Caco-2 (cell line): ENCODE measurements around the gene NTRK2. TPM values are rescaled to one million over a fixed set of nuclear protein-coding genes. Genes with fewer than 3 reads are reported as not detected.

Source experiments
- BruUV-seq: library from RNA; stranded (reverse); fragments of 400-500 nt; replicated peaks from 2 replicates; lab custom pipeline; 2021; lab: Mats Ljungman, UMichigan
- CTCF ChIA-PET: fragments of 300-600 bp; sonication (Branson Sonifier 250); formaldehyde crosslinking; loops from one replicate; lab custom pipeline; 2022; ENCODE audit warnings: antibody characterized with exemption; lab: Charles Lee
- POLR2A ChIA-PET: fragments of 300-600 bp; sonication (Branson Sonifier 250); formaldehyde crosslinking; loops from one replicate; lab custom pipeline; 2022; ENCODE audit warnings: antibody characterized with exemption; lab: Charles Lee
- DNase-seq, 2 experiments: peaks; one replicate each; pipeline versions ENCODE4 v3.0.0 to v3.0.0-alpha.2; 2020 to 2022
- H3K27me3 ChIP-seq: replicated peaks from 2 replicates; pipeline ENCODE4 v1.6.0; 2011; ENCODE audit warnings: low read length; ENCODE audit not compliant: control insufficient read depth, insufficient read depth
- H3K36me3 ChIP-seq: 2 replicates; pipeline ENCODE4 v1.5.1; 2011; ENCODE audit warnings: low read length; ENCODE audit not compliant: control insufficient read depth, insufficient read depth
- H3K4me1 ChIP-seq: fragments of 250-450 bp; sonication (Bioruptor Pico); 2 replicates; pipeline ENCODE4 v1.5.1; 2020; ENCODE audit warnings: mild to moderate bottlenecking
- H3K4me3 ChIP-seq: 2 replicates; pipeline ENCODE4 v1.5.1; 2011; ENCODE audit warnings: low read depth, mild to moderate bottlenecking, control low read depth, low read length
- H3K9me3 ChIP-seq: fragments of 250-450 bp; sonication (Bioruptor Pico); 2 replicates; pipeline ENCODE4 v1.5.1; 2020; ENCODE audit warnings: mild to moderate bottlenecking, moderate library complexity
- H3K27ac Mint-ChIP-seq: one replicate; pipeline ENCODE4 v1.8.0; 2022; ENCODE audit warnings: mixed read lengths; ENCODE audit not compliant: unreplicated experiment
- H3K27me3 Mint-ChIP-seq: one replicate; pipeline ENCODE4 v1.8.0; 2022; ENCODE audit warnings: mixed read lengths; ENCODE audit not compliant: insufficient read depth, unreplicated experiment
- H3K36me3 Mint-ChIP-seq: one replicate; pipeline ENCODE4 v1.8.0; 2022; ENCODE audit warnings: mild to moderate bottlenecking, mixed read lengths; ENCODE audit not compliant: insufficient read depth, unreplicated experiment
- H3K4me1 Mint-ChIP-seq: one replicate; pipeline ENCODE4 v1.8.0; 2022; ENCODE audit warnings: low read depth, mixed read lengths; ENCODE audit not compliant: unreplicated experiment
- H3K4me3 Mint-ChIP-seq: one replicate; pipeline ENCODE4 v1.8.0; 2022; ENCODE audit warnings: mild to moderate bottlenecking, moderate library complexity, mixed read lengths; ENCODE audit not compliant: unreplicated experiment
- H3K9me3 Mint-ChIP-seq: one replicate; pipeline ENCODE4 v1.8.0; 2022; ENCODE audit warnings: mixed read lengths; ENCODE audit not compliant: unreplicated experiment
- CTCF ChIP-seq, 2 experiments: fragments of 200-600 bp in 1 of 2; IDR thresholded peaks; 1 replicate in 1 of 2; 2 replicates in 1 of 2; pipeline versions ENCODE4 v1.5.1 to v1.8.0; 2011 to 2022; ENCODE audit warnings: antibody characterized with exemption in 1 of 2, control low read depth in 1 of 2, inconsistent platforms in 1 of 2, low read depth in 1 of 2, low read length in 1 of 2, mild to moderate bottlenecking in 1 of 2, moderate library complexity in 1 of 2; ENCODE audit not compliant: insufficient read depth in 1 of 2, severe bottlenecking in 1 of 2, unreplicated experiment in 1 of 2
- intact Hi-C: fragments of 100-400 bp; cut with micrococcal nuclease; formaldehyde crosslinking; loops from one replicate; pipeline ENCODE4 v1.10.0; 2022; ENCODE audit not compliant: unreplicated experiment
- total RNA-seq: library from RNA; stranded (reverse); gene quantifications from 2 replicates; pipeline ENCODE4 v1.2.3, GENCODE V29; 2022

The NTRK2 gene
- total RNA-seq, 1 experiment from 2014 or later, result not detected

- H3K4me1 ChIP-seq, result no peaks in the 10 kb centered on the region
- Mint-ChIP-seq H3K36me3 (no peaks in the 10 kb centered on the region), H3K9me3 (no peaks in the 10 kb centered on the region), H3K4me1 (no peaks in the 10 kb centered on the region), H3K27ac (no peak overlapping the region), H3K27me3 (peaks cover 7% of the 10 kb centered on the region), H3K4me3 (no peak overlapping the region)
- no peaks in the 10 kb centered on the region for H3K9me3 ChIP-seq
- intact Hi-C loops, result no loop called here
- no peak for TF ChIP-seq CTCF (IDR thresholded peaks at IDR 0.05; ENCODE audit: insufficient read depth in 1 of 2, low read depth in 1 of 2, low read length in 1 of 2, severe bottlenecking in 1 of 2, unreplicated experiment in 1 of 2)
- ChIA-PET POLR2A (no interaction called here), CTCF (no interaction called here)
- H3K27me3 ChIP-seq, result no peaks in the 10 kb centered on the region
- BruUV-seq, result no TSS peak
- no peak for DNase-seq
- no peak overlapping the region for H3K4me3 ChIP-seq
- no peaks in the 10 kb centered on the region for H3K36me3 ChIP-seq
Observed at GRCh38 chr9:84838879-84839278, 169.3 kb downstream of the NTRK2 start.

GRCh38 chr9:84839541-84839940, 170.0 kb downstream of the NTRK2 start:
- Mint-ChIP-seq H3K4me1 (no peaks in the 10 kb centered on the region), H3K27me3 (peaks cover 7% of the 10 kb centered on the region), H3K9me3 (no peaks in the 10 kb centered on the region), H3K27ac (no peak overlapping the region), H3K4me3 (no peak overlapping the region), H3K36me3 (no peaks in the 10 kb centered on the region)
- BruUV-seq, result no TSS peak
- DNase-seq, result no peak
- CTCF ChIA-PET, result no interaction called here
- Histone ChIP-seq H3K9me3 (no peaks in the 10 kb centered on the region), H3K36me3 (no peaks in the 10 kb centered on the region), H3K27me3 (no peaks in the 10 kb centered on the region), H3K4me3 (no peak overlapping the region), H3K4me1 (no peaks in the 10 kb centered on the region)
- no peak for TF ChIP-seq CTCF (IDR thresholded peaks at IDR 0.05; ENCODE audit: insufficient read depth in 1 of 2, low read depth in 1 of 2, low read length in 1 of 2, severe bottlenecking in 1 of 2, unreplicated experiment in 1 of 2)
- POLR2A ChIA-PET, result no interaction called here
- intact Hi-C loops, result no loop called here

GRCh38 chr9:84841931-84842330, 172.4 kb downstream of the NTRK2 start:
- Histone ChIP-seq H3K4me3 (no peak overlapping the region), H3K9me3 (no peaks in the 10 kb centered on the region), H3K27me3 (no peaks in the 10 kb centered on the region), H3K4me1 (no peaks in the 10 kb centered on the region), H3K36me3 (no peaks in the 10 kb centered on the region)
- no peak for DNase-seq
- H3K4me1 Mint-ChIP-seq, result no peaks in the 10 kb centered on the region
- no peak overlapping the region for H3K27ac Mint-ChIP-seq
- peaks cover 5% of the 10 kb centered on the region for H3K27me3 Mint-ChIP-seq
- TF ChIP-seq CTCF (IDR thresholded peaks at IDR 0.05; ENCODE audit: insufficient read depth in 1 of 2, low read depth in 1 of 2, low read length in 1 of 2, severe bottlenecking in 1 of 2, unreplicated experiment in 1 of 2), result no peak
- H3K9me3 Mint-ChIP-seq, result no peaks in the 10 kb centered on the region
- no TSS peak for BruUV-seq
- no peak overlapping the region for H3K4me3 Mint-ChIP-seq
- ChIA-PET CTCF (no interaction called here), POLR2A (no interaction called here)
- H3K36me3 Mint-ChIP-seq, result no peaks in the 10 kb centered on the region
- intact Hi-C loops, result no loop called here
